ENCODE measurements around the gene GSTA3.
"Not testable (repeated sequence)": the region's sequence is repeated elsewhere in the genome, so short reads cannot be mapped to it uniquely, and the experiment has no call there.

GSTA3 gene

DNA sequence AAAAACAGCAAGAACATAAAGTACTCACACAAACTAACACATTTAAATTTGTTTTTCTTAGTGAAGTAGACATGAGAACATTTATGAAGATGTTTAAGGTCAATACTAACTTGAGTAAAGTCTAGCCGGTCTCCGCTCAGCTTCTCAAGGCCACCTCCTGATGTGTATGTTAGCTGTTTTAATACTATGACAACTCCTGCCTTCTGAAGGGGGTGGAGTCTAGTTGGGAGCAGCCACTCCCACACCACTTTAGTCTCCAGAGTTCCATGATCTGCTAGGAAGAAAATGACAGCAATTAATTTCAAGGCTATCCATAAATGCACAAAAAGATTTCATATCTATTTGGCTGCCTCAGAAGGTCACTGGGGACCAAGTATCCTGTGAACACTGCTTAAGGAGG is at the start of gene GSTA3:
TSS of gene GSTA3 (minus strand) at position 168 of the 400 bp plus-strand sequence. CDS start 3,864 bp downstream, outside the sequence.
- DNase-seq = no peak

GRCh38 chr6:52958546-52959255 is 49.2 kb upstream of the GSTA3 start:
- DNase-seq = no peak

DNA sequence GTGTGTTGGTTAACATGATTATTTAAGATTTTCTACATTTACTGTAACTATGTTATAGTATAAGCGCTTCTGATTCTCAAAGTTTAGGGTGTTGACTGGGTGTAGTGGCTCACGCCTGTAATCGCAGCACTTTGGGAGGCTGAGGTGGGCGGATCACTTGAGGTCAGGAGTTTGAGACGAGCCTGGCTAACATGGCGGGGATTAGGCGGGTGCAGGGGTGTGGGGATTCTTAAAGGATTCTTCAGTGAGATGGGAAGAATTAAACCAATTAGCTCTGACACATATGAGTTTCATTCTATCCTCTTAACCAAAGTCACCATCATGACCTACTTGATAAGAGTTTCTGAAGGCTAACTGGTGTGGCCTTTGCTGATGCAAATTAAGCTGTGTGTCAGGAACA is 46.4 kb upstream of the GSTA3 start:
- DNase-seq = no peak

- DNase-seq = no peak
Measured at GRCh38 chr6:52953911-52954839, 44.7 kb upstream of the GSTA3 start.

- no peak for DNase-seq
Measured at GRCh38 chr6:52946306-52946705, 36.8 kb upstream of the GSTA3 start.

DNA sequence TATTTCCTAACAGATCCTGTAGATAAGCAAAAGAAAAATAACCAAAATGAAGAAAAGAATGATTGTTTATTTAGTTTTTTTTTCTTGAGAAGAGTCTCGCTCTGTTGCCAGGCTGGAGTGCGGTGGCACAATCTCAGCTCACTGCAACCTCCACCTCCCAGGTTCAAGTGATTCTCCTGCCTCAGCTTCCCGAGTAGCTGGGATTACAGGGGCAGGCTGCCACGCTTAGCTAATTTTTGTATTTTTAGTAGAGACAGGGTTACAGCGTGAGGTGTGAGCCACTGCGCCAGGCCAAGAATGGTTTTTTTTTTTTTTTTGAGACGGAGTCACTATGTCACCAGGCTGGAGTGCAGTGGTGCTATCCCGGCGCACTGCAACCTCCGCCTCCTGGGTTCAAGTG is 33.3 kb upstream of the GSTA3 start:
- DNase-seq = not testable (repeated sequence)

GRCh38 chr6:52942221-52942620 is 32.7 kb upstream of the GSTA3 start:
- DNase-seq = no peak

GRCh38 chr6:52937908-52938307 is 28.4 kb upstream of the GSTA3 start:
- DNase-seq = no peak

GRCh38 chr6:52933778-52934177 is 24.3 kb upstream of the GSTA3 start:
- no peak for DNase-seq

DNA sequence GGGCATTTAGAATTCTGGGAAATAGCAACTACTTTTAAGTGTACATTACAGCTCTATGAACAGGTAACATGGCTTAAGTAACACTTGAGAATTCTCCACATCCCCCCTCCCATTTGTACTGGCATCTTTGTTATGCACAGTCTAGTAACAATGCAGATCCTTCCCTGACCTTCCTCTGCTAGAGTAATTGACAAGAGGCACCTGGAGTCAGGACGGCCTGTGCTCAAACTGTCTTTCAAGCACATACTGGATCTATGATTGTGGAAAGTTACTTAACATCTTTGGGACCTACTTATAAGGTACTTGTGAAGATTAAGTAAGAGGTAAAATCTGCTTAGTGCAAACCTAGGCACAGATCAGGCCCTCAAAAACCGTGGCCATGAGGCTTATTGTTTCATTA is 21.9 kb upstream of the GSTA3 start:
- DNase-seq = no peak

DNA sequence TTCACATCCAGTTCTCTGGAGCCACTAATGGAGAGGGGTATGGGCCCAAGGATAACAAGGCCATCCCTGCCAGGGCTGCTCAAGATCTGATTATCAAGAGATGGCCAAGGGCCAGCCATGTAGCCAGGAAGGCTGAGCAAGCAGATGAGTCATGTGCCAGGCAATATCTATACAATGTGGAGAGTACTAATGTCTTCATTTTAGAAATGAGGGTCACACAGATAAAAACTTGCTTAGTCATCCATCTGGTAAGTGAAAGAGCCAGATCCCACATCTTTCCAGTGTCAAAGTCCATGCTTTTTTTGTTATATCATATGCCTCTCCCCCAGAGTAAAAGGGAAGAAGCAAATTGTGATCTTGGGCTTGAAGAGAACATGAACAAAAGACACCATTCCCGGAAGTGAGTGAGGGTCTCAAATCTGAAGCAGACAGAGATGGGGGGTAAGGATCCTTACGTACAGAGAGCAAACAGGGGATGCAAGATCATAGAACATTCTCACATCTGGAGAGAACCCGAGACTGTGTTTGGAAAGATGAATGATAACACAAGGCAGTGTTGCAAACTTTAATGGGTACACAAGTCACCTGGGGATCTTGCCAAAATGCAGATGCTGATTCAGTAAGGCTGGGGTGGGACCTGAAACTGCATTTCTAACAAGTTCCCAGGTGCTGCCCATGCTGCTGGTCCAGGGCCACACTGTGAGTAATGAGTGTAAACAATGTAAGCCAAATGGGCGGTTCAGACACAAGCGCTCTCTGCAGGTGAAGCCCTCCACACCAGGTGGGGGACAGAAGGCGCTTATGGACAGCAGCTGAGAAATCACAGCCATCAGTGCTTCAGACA is 20.0 kb upstream of the GSTA3 start:
- DNase-seq = no peak

DNA sequence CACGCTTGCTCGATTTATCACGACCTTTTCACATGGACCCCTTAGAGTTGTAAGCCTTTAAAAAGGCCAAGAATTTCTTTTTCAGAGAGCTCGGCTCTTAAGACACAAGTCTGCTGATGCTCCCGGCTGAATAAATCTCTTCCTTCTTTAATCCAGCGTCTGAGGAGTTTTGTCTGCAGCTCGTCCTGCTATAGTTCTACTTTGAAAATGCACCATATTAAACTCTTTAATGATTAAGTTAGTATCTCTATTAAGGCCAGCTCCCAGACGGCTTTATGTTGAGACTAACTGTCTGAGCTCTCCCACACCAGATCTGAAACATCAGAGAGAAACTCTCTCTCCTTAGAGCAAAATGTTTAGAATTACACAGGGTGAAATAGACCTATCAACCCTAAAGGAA is 18.0 kb upstream of the GSTA3 start:
- no peak for DNase-seq

DNA sequence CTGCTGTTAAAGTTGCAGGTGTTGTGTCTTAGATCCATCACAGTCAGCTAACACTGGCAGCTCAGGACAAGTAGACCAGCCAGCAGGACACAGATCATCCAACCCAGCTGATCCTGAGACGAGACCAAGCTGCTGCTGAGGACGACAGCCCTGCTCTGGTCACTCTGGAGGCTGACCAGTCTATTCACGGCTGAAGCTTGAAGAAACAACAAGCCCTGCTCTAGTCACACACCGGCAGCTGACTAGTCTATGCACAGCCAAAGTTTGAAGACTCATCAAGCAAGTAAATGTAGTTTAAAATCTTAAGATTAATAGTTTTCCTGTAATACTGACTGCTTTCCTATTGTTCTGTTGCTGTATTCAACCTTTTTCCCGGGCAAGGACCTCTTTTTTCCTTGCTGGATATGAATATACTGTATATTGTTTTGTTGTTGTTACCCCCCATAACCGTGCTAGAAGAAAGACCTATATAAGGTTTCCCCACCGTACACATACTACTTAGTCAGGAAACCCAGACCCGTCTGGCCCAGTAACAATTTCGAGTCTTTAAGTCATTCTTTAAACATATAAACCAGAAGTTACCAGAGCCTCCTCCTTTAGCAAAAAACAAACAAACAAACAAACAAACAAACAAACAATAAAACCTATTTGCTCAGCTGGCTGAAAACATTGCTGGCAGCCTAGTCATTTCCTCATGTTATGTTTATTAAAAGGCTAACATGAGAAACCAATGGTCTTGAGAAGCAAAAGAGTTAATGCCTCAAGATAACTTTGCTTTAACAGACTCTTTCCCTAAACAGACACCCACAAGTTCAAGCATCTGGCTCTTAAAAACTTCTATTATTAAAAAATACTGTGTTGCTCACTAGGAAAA is 16.7 kb upstream of the GSTA3 start:
- DNase-seq = no peak

DNA sequence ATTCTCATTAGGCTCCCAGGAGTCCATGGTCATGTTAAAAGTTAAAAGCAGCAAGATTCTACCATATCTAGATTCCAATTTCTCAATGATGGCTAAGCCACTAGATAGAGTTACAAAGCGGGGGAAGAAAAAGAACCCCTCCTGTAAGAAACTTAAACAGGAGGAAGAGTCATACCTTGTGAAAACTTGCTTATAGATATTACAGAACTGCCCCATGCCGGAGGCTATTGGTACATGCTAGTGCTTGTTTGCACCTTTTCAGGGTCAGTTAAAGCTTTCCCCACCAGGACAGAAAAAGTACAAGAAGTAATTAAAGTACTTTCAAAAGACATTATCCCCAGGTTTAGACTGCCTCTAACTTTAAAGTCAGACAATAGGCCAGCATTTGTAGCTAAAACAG is 15.5 kb upstream of the GSTA3 start:
- DNase-seq = no peak

GRCh38 chr6:52923689-52924088 is 14.2 kb upstream of the GSTA3 start:
- not testable (repeated sequence) for DNase-seq

DNA sequence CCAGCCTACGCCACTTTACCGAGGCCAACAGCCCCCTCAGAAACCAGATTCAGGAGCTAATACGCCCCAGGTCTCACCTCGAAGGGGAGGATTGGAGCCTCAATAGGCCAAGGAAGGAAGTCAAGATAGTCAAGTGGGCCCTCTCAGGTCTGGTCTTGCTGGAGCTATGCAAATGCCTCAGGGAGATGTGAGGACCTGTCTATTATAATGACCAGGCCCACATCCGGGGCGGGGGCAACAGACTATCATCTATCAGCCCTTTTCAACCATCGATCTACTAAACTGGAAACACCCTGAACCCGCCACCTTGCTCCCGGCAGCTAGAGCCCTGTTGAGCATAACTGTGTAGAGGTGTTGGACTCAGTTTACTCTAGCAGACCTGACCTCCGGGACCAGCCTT is 12.7 kb upstream of the GSTA3 start:
- no peak for DNase-seq

DNA sequence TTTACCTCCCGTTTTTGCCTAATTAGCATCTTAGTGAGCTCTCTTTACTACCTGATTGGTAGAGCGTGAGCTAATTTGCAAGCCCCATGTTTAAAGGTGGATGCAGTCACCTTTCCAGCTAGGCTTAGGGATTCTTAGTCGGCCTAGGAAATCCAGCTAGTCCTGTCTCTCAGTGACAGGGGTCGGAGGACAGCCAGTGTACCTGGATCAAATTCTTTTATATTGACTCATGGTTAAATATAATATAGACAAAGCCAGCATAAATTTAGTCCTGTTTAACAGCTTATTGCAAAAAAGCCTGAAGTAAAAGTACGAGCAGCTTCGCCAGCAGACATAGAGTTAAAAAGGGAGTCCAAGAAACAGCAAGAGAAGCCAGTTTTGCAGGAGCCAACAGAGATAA is 12.2 kb upstream of the GSTA3 start:
- no peak for DNase-seq

- not testable (repeated sequence) for DNase-seq
Measured at GRCh38 chr6:52919511-52919910, 10.0 kb upstream of the GSTA3 start.

- not testable (repeated sequence) for DNase-seq
Measured at GRCh38 chr6:52918771-52919170, 9.3 kb upstream of the GSTA3 start.

DNA sequence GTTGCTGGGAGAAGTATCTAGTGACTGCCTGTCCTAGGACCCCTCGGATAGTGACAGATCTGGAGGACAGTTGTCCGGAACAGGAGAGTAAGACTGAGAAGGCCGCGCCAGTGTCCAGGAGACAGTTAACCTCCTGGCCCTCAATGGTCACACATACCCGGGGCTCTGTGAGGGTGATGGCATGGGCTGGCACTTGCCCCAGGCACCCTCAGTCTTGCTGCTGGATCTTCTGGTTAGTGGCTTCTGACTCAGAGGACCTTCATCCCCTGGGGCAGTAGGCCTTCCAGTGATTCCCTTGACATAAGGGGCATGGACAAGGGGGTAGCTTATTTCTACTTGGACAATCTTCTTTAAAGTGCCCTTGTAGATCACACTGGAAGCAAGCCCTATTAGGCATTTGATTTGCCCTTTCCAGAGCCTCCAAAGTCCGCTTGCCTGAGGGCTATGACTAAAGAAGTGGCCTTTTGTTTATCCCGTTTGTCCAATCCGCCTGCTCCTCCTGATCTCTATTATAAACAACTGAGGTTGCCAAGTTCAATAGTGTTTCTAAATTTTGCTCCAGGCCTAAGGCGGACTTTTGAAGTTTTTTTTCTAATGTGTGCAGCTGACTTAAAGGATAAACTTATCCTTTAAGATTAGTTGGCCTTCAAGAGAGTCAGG is 8.7 kb upstream of the GSTA3 start:
- DNase-seq = not testable (repeated sequence)

DNA sequence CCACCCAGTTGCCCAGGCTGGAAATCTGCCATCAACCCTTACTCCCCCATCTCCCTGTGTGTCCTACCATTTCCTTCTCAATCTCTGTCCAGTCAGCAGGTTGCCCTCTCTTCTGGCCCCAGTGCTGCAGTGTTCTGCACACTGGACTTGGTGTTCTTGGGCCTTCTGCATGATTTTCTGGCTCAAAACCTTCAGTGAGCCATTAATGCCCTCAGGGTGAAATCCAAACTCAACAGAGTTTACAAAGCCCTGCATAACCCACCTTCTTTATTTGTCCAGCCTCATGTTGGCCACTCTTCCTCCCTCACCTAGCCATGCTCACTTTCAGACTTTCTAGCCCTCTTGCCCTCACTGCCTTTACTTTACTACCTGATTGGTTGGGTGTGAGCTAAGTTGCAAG is 5.0 kb upstream of the GSTA3 start:
- DNase-seq = no peak

DNA sequence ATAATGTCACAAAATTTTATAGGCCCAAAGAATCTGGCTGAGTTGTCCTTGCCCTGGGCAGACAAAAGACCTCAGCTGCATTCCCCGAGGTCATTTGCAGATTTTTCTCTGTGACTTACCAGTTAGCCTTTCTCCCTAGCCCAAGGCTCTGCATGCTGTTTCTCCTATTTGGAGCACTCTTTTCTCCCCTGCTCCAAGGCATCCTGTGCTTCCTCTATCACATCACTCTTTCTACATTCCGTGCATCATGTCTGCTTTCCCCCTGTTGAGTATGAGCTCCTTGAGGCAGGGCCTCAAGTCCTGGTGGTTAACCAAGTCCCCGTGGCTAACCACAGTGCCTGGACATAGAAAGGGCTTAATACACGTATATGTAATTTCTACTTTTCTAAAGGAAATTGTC is 593 bp upstream of the GSTA3 start:
- no peak for DNase-seq

Data from activated CD8-positive, alpha-beta memory T cell treated with anti-CD3 and anti-CD28 coated beads, Interleukin-2, amount 50 U/mL, for 4 hours (primary cell).